ENCODE results near the gene C9. TPM values are rescaled to one million over a fixed set of nuclear protein-coding genes. Genes with fewer than 3 reads are reported as not detected.

C9 gene
- total and polyA plus RNA-seq, 2 of the 4 experiments (the other 2 are of a cell fraction): not detected

DNA sequence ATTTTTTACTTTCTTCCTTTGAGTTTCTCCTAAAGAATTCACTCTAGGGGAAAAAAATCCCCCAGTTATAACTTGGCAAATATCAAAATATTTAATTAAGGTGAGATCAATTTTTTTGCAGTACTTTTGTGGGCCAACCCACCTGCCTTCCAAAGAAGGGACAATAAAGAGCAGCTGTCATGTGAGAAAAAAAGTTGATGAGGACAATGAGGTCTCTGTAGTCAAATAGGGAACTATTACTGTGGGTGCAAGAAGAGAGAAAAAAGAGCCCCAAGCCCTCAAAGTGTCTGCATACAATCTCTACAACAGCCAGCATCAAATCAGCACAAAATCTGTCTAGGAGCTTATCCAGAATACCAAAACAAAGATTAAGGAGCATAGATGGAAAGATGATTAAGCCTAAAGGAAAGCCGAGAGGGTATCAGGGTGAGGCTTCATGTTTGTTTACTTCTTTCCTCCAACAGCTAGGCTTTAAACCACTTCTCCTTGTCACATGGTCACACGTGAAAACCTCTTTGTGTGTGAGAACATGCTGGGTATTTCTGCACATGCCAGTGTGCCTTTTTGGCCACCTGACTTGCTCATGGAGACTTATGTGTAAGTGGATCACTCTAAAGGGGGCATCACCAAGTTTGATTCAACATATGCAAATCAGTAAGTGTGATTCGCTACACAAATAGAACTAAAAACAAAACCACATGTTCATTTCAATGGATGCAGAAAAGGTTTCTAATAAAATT, 125.8 kb downstream of the C9 start:
- Histone ChIP-seq H2AFZ (replicated peaks; ENCODE audit: low read length, poor library complexity) (no peak overlapping the region), H3K27ac (ENCODE audit: insufficient read depth, low read length) (no peak overlapping the region), H3K79me1 (ENCODE audit: low read depth in 1 of 2, low read length in 2 of 2) (no peaks in the 10 kb centered on the region), H3K9ac (ENCODE audit: low read depth, low read length) (no peak overlapping the region), H2BK120ac (ENCODE audit: low read depth, low read length) (no peak overlapping the region), H2BK5ac (ENCODE audit: low read depth, low read length, poor library complexity, severe bottlenecking) (no peak overlapping the region), H3K4me3 (ENCODE audit: insufficient read depth, low read depth, low read length) (no peak overlapping the region), H3K9me3 (ENCODE audit: control insufficient read depth, insufficient read depth, low read length) (no peaks in the 10 kb centered on the region), H2BK20ac (ENCODE audit: low read depth, low read length) (no peak overlapping the region), H2AK9ac (replicated peaks; ENCODE audit: low read depth, low read length, poor library complexity) (no peak overlapping the region), H4K8ac (ENCODE audit: low read depth in 2 of 2, low read length in 2 of 2) (no peak overlapping the region), H3K4me1 (ENCODE audit: control insufficient read depth, insufficient read depth, low read length) (no peaks in the 10 kb centered on the region), H4K91ac (ENCODE audit: insufficient read depth, low read depth, low read length) (no peak overlapping the region), H3K14ac (replicated peaks; ENCODE audit: low read depth, low read length) (no peak overlapping the region), H2AK5ac (ENCODE audit: low read depth, low read length) (no peak overlapping the region), H3K23ac (ENCODE audit: low read depth, low read length) (no peak overlapping the region), H3K18ac (ENCODE audit: low read depth, low read length) (no peak overlapping the region), H4K20me1 (ENCODE audit: insufficient read depth, low read length) (no peaks in the 10 kb centered on the region), H3K27me3 (ENCODE audit: control insufficient read depth, insufficient read depth, low read length) (peaks cover 8% of the 10 kb centered on the region; the same call in 1 of the 2 replicates), H3K4ac (ENCODE audit: low read depth, low read length) (no peak overlapping the region), H3K56ac (ENCODE audit: extremely low read depth, insufficient read depth, low read length) (no peak overlapping the region), H3K9me1 (ENCODE audit: insufficient read depth, low read length) (no peaks in the 10 kb centered on the region), H2BK15ac (ENCODE audit: low read depth, low read length) (no peak overlapping the region), H3K4me2 (ENCODE audit: low read depth, low read length) (no peak overlapping the region), H4K5ac (ENCODE audit: low read depth, low read length) (no peak overlapping the region), H3K36me3 (ENCODE audit: control insufficient read depth, insufficient read depth, low read length) (no peaks in the 10 kb centered on the region)
- no CpG with 5 or more reads among the region's 3 CpGs for WGBS, 2 experiments (ENCODE audit: extremely low coverage in 2 of 2, insufficient read length in 1 of 2)
- TF ChIP-seq RFX5 (IDR thresholded peaks at IDR 0.05; ENCODE audit: low read depth, low read length) (no peak), CHD1 (IDR thresholded peaks at IDR 0.05; ENCODE audit: low read depth, low read length) (no peak), CEBPB (IDR thresholded peaks at IDR 0.05; ENCODE audit: low read depth, low read length) (no peak), NFE2L2 (IDR thresholded peaks at IDR 0.05; ENCODE audit: low read depth, low read length) (no peak), MXI1 (IDR thresholded peaks at IDR 0.05; ENCODE audit: borderline replicate concordance, low read depth, low read length) (no peak), MAZ (IDR thresholded peaks at IDR 0.05; ENCODE audit: borderline replicate concordance, low read depth, low read length) (no peak), SMC3 (IDR thresholded peaks at IDR 0.05; ENCODE audit: low read depth, low read length) (no peak), FOS (IDR thresholded peaks at IDR 0.05; ENCODE audit: low read depth, low read length) (no peak), POLR2A (IDR thresholded peaks at IDR 0.05; ENCODE audit: low read depth, low read length) (no peak), BHLHE40 (IDR thresholded peaks at IDR 0.05; ENCODE audit: low read depth, low read length) (no peak), MAFK (IDR thresholded peaks at IDR 0.05; ENCODE audit: low read depth, low read length) (no peak), RAD21 (IDR thresholded peaks at IDR 0.05; ENCODE audit: low read length) (no peak)
- TF ChIP-seq, protein P1, sequence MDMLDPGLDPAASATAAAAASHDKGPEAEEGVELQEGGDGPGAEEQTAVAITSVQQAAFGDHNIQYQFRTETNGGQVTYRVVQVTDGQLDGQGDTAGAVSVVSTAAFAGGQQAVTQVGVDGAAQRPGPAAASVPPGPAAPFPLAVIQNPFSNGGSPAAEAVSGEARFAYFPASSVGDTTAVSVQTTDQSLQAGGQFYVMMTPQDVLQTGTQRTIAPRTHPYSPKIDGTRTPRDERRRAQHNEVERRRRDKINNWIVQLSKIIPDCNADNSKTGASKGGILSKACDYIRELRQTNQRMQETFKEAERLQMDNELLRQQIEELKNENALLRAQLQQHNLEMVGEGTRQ (IDR thresholded peaks at IDR 0.05; ENCODE audit: low read depth, low read length): no peak
- TF ChIP-seq, protein P2, sequence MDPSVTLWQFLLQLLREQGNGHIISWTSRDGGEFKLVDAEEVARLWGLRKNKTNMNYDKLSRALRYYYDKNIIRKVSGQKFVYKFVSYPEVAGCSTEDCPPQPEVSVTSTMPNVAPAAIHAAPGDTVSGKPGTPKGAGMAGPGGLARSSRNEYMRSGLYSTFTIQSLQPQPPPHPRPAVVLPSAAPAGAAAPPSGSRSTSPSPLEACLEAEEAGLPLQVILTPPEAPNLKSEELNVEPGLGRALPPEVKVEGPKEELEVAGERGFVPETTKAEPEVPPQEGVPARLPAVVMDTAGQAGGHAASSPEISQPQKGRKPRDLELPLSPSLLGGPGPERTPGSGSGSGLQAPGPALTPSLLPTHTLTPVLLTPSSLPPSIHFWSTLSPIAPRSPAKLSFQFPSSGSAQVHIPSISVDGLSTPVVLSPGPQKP (IDR thresholded peaks at IDR 0.05; ENCODE audit: borderline replicate concordance, low read depth, low read length): no peak
- TF ChIP-seq, protein P3, sequence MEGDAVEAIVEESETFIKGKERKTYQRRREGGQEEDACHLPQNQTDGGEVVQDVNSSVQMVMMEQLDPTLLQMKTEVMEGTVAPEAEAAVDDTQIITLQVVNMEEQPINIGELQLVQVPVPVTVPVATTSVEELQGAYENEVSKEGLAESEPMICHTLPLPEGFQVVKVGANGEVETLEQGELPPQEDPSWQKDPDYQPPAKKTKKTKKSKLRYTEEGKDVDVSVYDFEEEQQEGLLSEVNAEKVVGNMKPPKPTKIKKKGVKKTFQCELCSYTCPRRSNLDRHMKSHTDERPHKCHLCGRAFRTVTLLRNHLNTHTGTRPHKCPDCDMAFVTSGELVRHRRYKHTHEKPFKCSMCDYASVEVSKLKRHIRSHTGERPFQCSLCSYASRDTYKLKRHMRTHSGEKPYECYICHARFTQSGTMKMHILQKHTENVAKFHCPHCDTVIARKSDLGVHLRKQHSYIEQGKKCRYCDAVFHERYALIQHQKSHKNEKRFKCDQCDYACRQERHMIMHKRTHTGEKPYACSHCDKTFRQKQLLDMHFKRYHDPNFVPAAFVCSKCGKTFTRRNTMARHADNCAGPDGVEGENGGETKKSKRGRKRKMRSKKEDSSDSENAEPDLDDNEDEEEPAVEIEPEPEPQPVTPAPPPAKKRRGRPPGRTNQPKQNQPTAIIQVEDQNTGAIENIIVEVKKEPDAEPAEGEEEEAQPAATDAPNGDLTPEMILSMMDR (conservative IDR thresholded peaks at IDR 0.05; ENCODE audit: low read depth, low read length): no peak
- ATAC-seq (ENCODE audit: low read depth): no peak
- POLR2A ChIA-PET (ENCODE audit: unreplicated experiment): no interaction called here
- DNase-seq: no peak
- in situ Hi-C loops (cut with MboI; ENCODE audit: low sequenced_read_pairs) (no loop called here), intact Hi-C loops (cut with micrococcal nuclease) (no loop called here), dilution Hi-C loops (cut with HindIII; ENCODE audit: low sequenced_read_pairs, unreplicated experiment) (no loop called here)
- CTCF ChIA-PET: interaction anchor here (1.4 kb wide), 1 partner anchor 14 kb away, joined by 3 read pairs; no protein-coding TSS in a partner anchor
- BruUV-seq (replicated peaks): no TSS peak
